IMR-90 (cell line): ENCODE data around the gene AMDHD2. TPM values are rescaled to one million over a fixed set of nuclear protein-coding genes. Genes with fewer than 3 reads are reported as not detected.

ENCODE experiments used
- ATAC-seq: fragments of 200-7000 bp; cut with Tn5 transposase; 2 replicates; pipeline ENCODE4 v1.9.1; 2020; ENCODE audit warnings: low read depth, mild to moderate bottlenecking, moderate library complexity
- BruUV-seq: library from RNA; stranded (reverse); fragments of 400-500 nt; replicated peaks from 2 replicates; lab custom pipeline; 2021; lab: Mats Ljungman, UMichigan
- CTCF ChIA-PET: fragments of 300-600 bp; formaldehyde crosslinking; extraction: SDS; loops from one replicate; lab custom pipeline; 2021; ENCODE audit warnings: antibody characterized with exemption; lab: Yijun Ruan, JAX
- POLR2A ChIA-PET: fragments of 300-600 bp; sonication (Branson Sonifier 250); formaldehyde crosslinking; loops from one replicate; lab custom pipeline; 2022; ENCODE audit warnings: antibody characterized with exemption; ENCODE audit not compliant: unreplicated experiment; lab: Charles Lee
- DNase-seq: peaks from one replicate; pipeline ENCODE4 v3.0.0; 2013
- H2AFZ ChIP-seq: replicated peaks from 2 replicates; pipeline ENCODE3; 2013; ENCODE audit warnings: low read length, mild to moderate bottlenecking; ENCODE audit not compliant: poor library complexity
- H2AK5ac ChIP-seq: 2 replicates; pipeline ENCODE4 v1.6.1; 2013; ENCODE audit warnings: low read depth, low read length, inconsistent platforms
- H2AK9ac ChIP-seq: replicated peaks from 2 replicates; pipeline ENCODE3; 2013; ENCODE audit warnings: mild to moderate bottlenecking, low read depth, low read length, moderate library complexity; ENCODE audit not compliant: poor library complexity
- H2BK120ac ChIP-seq: 2 replicates; pipeline ENCODE4 v1.6.1; 2013; ENCODE audit warnings: low read depth, low read length, inconsistent platforms
- H2BK15ac ChIP-seq: 3 replicates; pipeline ENCODE4 v1.6.1; 2013; ENCODE audit warnings: low read depth, low read length, inconsistent platforms
- H2BK20ac ChIP-seq: 2 replicates; pipeline ENCODE4 v1.6.1; 2013; ENCODE audit warnings: low read depth, mild to moderate bottlenecking, inconsistent platforms, low read length, moderate library complexity
- H2BK5ac ChIP-seq: 2 replicates; pipeline ENCODE4 v1.6.1; 2013; ENCODE audit warnings: mild to moderate bottlenecking, low read depth, low read length, inconsistent platforms; ENCODE audit not compliant: poor library complexity, severe bottlenecking
- H3K14ac ChIP-seq: replicated peaks from 2 replicates; pipeline ENCODE4 v1.6.1; 2013; ENCODE audit warnings: low read depth, low read length, inconsistent platforms
- H3K18ac ChIP-seq: 2 replicates; pipeline ENCODE4 v1.6.1; 2013; ENCODE audit warnings: low read depth, low read length, control low read depth
- H3K23ac ChIP-seq: 2 replicates; pipeline ENCODE4 v1.6.1; 2013; ENCODE audit warnings: low read depth, low read length, inconsistent platforms
- H3K27ac ChIP-seq: 2 replicates; pipeline ENCODE4 v1.5.1; 2013; ENCODE audit warnings: mild to moderate bottlenecking, control low read depth, low read length; ENCODE audit not compliant: insufficient read depth
- H3K27me3 ChIP-seq: 2 replicates; pipeline ENCODE4 v1.6.1; 2013; ENCODE audit warnings: low read length; ENCODE audit not compliant: control insufficient read depth, insufficient read depth
- H3K36me3 ChIP-seq: 2 replicates; pipeline ENCODE4 v1.6.1; 2013; ENCODE audit warnings: low read length, mixed read lengths; ENCODE audit not compliant: control insufficient read depth, insufficient read depth
- H3K4ac ChIP-seq: 2 replicates; pipeline ENCODE4 v1.6.1; 2013; ENCODE audit warnings: low read depth, low read length, inconsistent platforms
- H3K4me1 ChIP-seq: 2 replicates; pipeline ENCODE4 v1.6.1; 2013; ENCODE audit warnings: low read length, mixed read lengths; ENCODE audit not compliant: control insufficient read depth, insufficient read depth
- H3K4me2 ChIP-seq: 2 replicates; pipeline ENCODE4 v1.6.1; 2013; ENCODE audit warnings: low read depth, mild to moderate bottlenecking, control low read depth, low read length, moderate library complexity
- H3K4me3 ChIP-seq: 2 replicates; pipeline ENCODE4 v1.5.1; 2013; ENCODE audit warnings: low read depth, mild to moderate bottlenecking, control low read depth, low read length, moderate library complexity; ENCODE audit not compliant: insufficient read depth
- H3K56ac ChIP-seq: 2 replicates; pipeline ENCODE4 v1.6.1; 2013; ENCODE audit warnings: low read length, inconsistent platforms; ENCODE audit not compliant: insufficient read depth; ENCODE audit errors: extremely low read depth
- H3K79me1 ChIP-seq, 2 experiments: 2 replicates each; pipeline ENCODE4 v1.6.1; 2013; ENCODE audit warnings: low read length in 2 of 2, inconsistent platforms in 1 of 2, low read depth in 1 of 2
- H3K9ac ChIP-seq: 2 replicates; pipeline ENCODE4 v1.6.1; 2013; ENCODE audit warnings: low read depth, low read length, control low read depth
- H3K9me1 ChIP-seq: 2 replicates; pipeline ENCODE4 v1.6.1; 2013; ENCODE audit warnings: low read length, inconsistent platforms; ENCODE audit not compliant: insufficient read depth
- H3K9me3 ChIP-seq: 2 replicates; pipeline ENCODE4 v1.6.1; 2013; ENCODE audit warnings: low read length; ENCODE audit not compliant: control insufficient read depth, insufficient read depth
- H4K20me1 ChIP-seq: 2 replicates; pipeline ENCODE4 v1.6.1; 2013; ENCODE audit warnings: low read length, inconsistent platforms; ENCODE audit not compliant: insufficient read depth
- H4K5ac ChIP-seq: 2 replicates; pipeline ENCODE4 v1.6.1; 2013; ENCODE audit warnings: mild to moderate bottlenecking, low read depth, low read length, control low read depth
- H4K8ac ChIP-seq, 2 experiments: 2 replicates each; pipeline ENCODE4 v1.6.1; 2013; ENCODE audit warnings: low read depth in 2 of 2, low read length in 2 of 2, control low read depth in 1 of 2, inconsistent platforms in 1 of 2
- H4K91ac ChIP-seq: 2 replicates; pipeline ENCODE4 v1.6.1; 2013; ENCODE audit warnings: low read depth, low read length, inconsistent platforms; ENCODE audit not compliant: insufficient read depth
- BHLHE40 ChIP-seq: fragments of 150-350 bp; IDR thresholded peaks from 2 replicates; pipeline ENCODE4 v1.6.1; 2016; ENCODE audit warnings: mild to moderate bottlenecking, low read depth, low read length
- CHD1 ChIP-seq: IDR thresholded peaks from 2 replicates; pipeline ENCODE4 v1.6.1; 2012; ENCODE audit warnings: low read depth, low read length, improper control_type of control experiment
- ELK1 ChIP-seq: fragments of 150-350 bp; IDR thresholded peaks from 2 replicates; pipeline ENCODE4 v1.6.1; 2016; ENCODE audit warnings: low read depth, mild to moderate bottlenecking, low read length, moderate library complexity, borderline replicate concordance
- FOS ChIP-seq: fragments of 150-350 bp; IDR thresholded peaks from 2 replicates; pipeline ENCODE4 v1.6.1; 2016; ENCODE audit warnings: low read depth, low read length
- MAFK ChIP-seq: IDR thresholded peaks from 2 replicates; pipeline ENCODE4 v1.6.1; 2012; ENCODE audit warnings: low read depth, low read length, improper control_type of control experiment
- MAZ ChIP-seq: IDR thresholded peaks from 2 replicates; pipeline ENCODE4 v1.6.1; 2012; ENCODE audit warnings: low read depth, mild to moderate bottlenecking, low read length, improper control_type of control experiment, moderate library complexity, borderline replicate concordance
- MXI1 ChIP-seq: IDR thresholded peaks from 2 replicates; pipeline ENCODE4 v1.6.1; 2012; ENCODE audit warnings: low read depth, mild to moderate bottlenecking, low read length, moderate library complexity, borderline replicate concordance
- POLR2A ChIP-seq: IDR thresholded peaks from 2 replicates; pipeline ENCODE4 v1.6.1; 2012; ENCODE audit warnings: mild to moderate bottlenecking, low read depth, low read length
- RAD21 ChIP-seq: IDR thresholded peaks from 2 replicates; pipeline ENCODE4 v1.6.1; 2012; ENCODE audit warnings: low read length, improper control_type of control experiment
- RCOR1 ChIP-seq: IDR thresholded peaks from 2 replicates; pipeline ENCODE4 v1.6.1; 2012; ENCODE audit warnings: mild to moderate bottlenecking, low read length, improper control_type of control experiment; ENCODE audit not compliant: insufficient replicate concordance
- RFX5 ChIP-seq: IDR thresholded peaks from 2 replicates; pipeline ENCODE4 v1.8.0; 2012; ENCODE audit warnings: low read depth, mild to moderate bottlenecking, low read length, moderate library complexity
- SMC3 ChIP-seq: fragments of 150-350 bp; IDR thresholded peaks from 2 replicates; pipeline ENCODE4 v1.6.1; 2016; ENCODE audit warnings: low read depth, mild to moderate bottlenecking, antibody characterized with exemption, low read length, moderate library complexity
- USF2 ChIP-seq: fragments of 150-350 bp; IDR thresholded peaks from 2 replicates; pipeline ENCODE4 v1.6.1; 2017; ENCODE audit warnings: mild to moderate bottlenecking, antibody characterized with exemption, low read length, low read depth
- WGBS, 2 experiments: methylation state at CpG; one replicate each; pipeline versions ENCODE4 v1.1.5 to v1.1.7; 2013; ENCODE audit warnings: missing lambda C conversion rate in 2 of 2; ENCODE audit not compliant: insufficient read length in 1 of 2; ENCODE audit errors: extremely low coverage in 2 of 2; 5-methylcytosine and 5-hydroxymethylcytosine counted together
- dilution Hi-C: fragments of 300-500 bp; cut with HindIII; formaldehyde crosslinking; loops from one replicate; pipeline ENCODE4 v1.14.3; 2018; ENCODE audit warnings: low sequenced_read_pairs; ENCODE audit not compliant: unreplicated experiment
- in situ Hi-C: fragments of 300-500 bp; cut with MboI; formaldehyde crosslinking; loops from 3 replicates; pipeline ENCODE4 v1.14.3; 2019; ENCODE audit warnings: low sequenced_read_pairs, inconsistent platforms, mixed read lengths
- intact Hi-C: fragments of 100-400 bp; cut with micrococcal nuclease; formaldehyde crosslinking; loops from 2 replicates; pipeline ENCODE4 v1.10.0; 2022
- polyA plus RNA-seq, 3 experiments: library from polyadenylated mRNA; depleted of rRNA; stranded (reverse); fragments of >200 nt; gene quantifications; 2 replicates each; pipeline ENCODE4 v1.2.3, GENCODE V29; 2012; ENCODE audit warnings: low replicate concordance in 1 of 3
- total RNA-seq: library from RNA; depleted of rRNA; stranded (reverse); fragments of >200 nt; gene quantifications from 2 replicates; pipeline ENCODE4 v1.2.3, GENCODE V29; 2012

The AMDHD2 gene
- total and polyA plus RNA-seq, 2 of the 4 experiments (the other 2 are of a cell fraction) = 10.6 to 30.3 TPM

- no peak for TF ChIP-seq BHLHE40
These were observed 22.3 kb upstream of the AMDHD2 start (continued) for GRCh38 chr16:2497695-2498484.

GRCh38 chr16:2498531-2499253 lies 21.5 kb upstream of the AMDHD2 start:
- peaks cover 3 to 22% of the 10 kb centered on the region in 2 experiments; a peak in 3 of 4 replicates for H3K79me1 ChIP-seq
- no peak overlapping the region for H3K18ac ChIP-seq
- no peak overlapping the region for H2BK15ac ChIP-seq
- no peak overlapping the region for H4K91ac ChIP-seq
- H2AK5ac ChIP-seq = no peak overlapping the region
- ChIA-PET POLR2A (no interaction called here), CTCF (no interaction called here)
- H3K4me1 ChIP-seq = peaks cover 9% of the 10 kb centered on the region
- H3K9me1 ChIP-seq = no peaks in the 10 kb centered on the region
- H3K27ac ChIP-seq = no peak overlapping the region
- H4K20me1 ChIP-seq = peaks cover 18% of the 10 kb centered on the region
- no peak overlapping the region for H2BK5ac ChIP-seq
- no peak overlapping the region for H3K4me3 ChIP-seq
- no peak for DNase-seq
- H3K23ac ChIP-seq = no peak overlapping the region
- no peak overlapping the region for H2AK9ac ChIP-seq
- in situ Hi-C loops = loop anchor here (5.0 kb wide), 1 partner anchor 156 kb away; the partner anchor contains the start of gene ABCA3
- no peak overlapping the region for H3K4ac ChIP-seq
- intact Hi-C loops = no loop called here
- 91% methylated on average over 5 of the region's 15 CpGs; no CpG with 5 or more reads in 1 of the 2 experiments for WGBS, 2 experiments
- no peak for ATAC-seq
- no peak overlapping the region for H4K8ac ChIP-seq
- no peak overlapping the region for H3K56ac ChIP-seq
- no TSS peak for BruUV-seq
- no peaks in the 10 kb centered on the region for H3K9me3 ChIP-seq
- dilution Hi-C loops = no loop called here
- no peak overlapping the region for H3K4me2 ChIP-seq
- no peak for TF ChIP-seq MXI1
- TF ChIP-seq RAD21 = no peak
- TF ChIP-seq FOS = no peak
- no peak for TF ChIP-seq SMC3
- TF ChIP-seq RFX5 = no peak
- TF ChIP-seq USF2 = no peak
- no peak for TF ChIP-seq CHD1
- TF ChIP-seq POLR2A = no peak
- TF ChIP-seq RCOR1 = no peak
- no peak for TF ChIP-seq BHLHE40
- no peak for TF ChIP-seq MAZ
- no peak for TF ChIP-seq MAFK
- TF ChIP-seq ELK1 = no peak
- no peaks in the 10 kb centered on the region for H3K27me3 ChIP-seq
- no peak overlapping the region for H2BK20ac ChIP-seq
- peaks cover 19% of the 10 kb centered on the region; the same call in 1 of the 2 replicates for H3K36me3 ChIP-seq
- H4K5ac ChIP-seq = no peak overlapping the region
- H3K9ac ChIP-seq = no peak overlapping the region
- no peak overlapping the region for H2AFZ ChIP-seq
- H3K14ac ChIP-seq = no peak overlapping the region
- H2BK120ac ChIP-seq = no peak overlapping the region
